ENCODE data around the gene VAMP2. TPM values are rescaled to one million over a fixed set of nuclear protein-coding genes. Genes with fewer than 3 reads are reported as not detected.

VAMP2 gene
- total RNA-seq, 1 donor from 2014 or later = 56.6 TPM

DNA sequence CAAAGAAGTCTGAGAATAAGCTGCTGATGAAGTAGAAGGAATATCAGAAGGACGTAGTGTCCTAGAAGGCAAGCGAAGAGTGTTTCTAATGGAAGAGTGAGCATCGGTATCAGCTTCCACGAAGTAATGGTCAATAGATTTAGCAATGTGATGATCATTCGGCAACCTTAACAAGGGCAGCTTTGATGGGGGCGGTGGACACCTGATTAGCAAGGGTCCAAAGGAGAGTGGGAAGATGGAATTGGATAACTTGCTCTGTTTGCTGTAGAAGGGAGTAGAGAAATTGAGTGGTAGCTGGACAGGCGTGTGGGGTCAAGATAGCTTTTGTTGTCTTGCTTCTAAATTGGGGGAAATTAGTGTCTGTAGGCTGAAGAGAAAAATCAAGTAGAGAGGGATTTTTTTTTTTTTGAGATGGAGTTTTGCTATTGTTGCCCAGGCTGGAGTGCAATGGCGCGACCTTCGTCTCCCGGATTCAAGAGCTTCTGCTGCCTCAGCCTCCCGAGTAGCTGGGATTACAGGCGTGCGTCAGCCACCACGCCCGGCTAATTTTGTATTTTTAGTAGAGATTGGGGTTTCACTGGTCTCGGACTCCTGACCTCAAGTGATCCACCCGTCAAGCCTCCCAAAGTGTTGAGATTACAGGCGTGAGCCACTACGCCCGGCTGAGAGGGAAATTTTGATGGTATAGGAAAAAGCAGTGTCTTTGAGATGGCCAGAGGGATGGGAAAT, 24.9 kb downstream of the VAMP2 start:
- intact Hi-C loops (cut with DNase I) = loop anchor here (1.0 kb wide), 1 partner anchor 20 kb away; no protein-coding TSS in a partner anchor
- ATAC-seq = no peak
- no peak for DNase-seq (ENCODE audit: missing footprints)

DNA sequence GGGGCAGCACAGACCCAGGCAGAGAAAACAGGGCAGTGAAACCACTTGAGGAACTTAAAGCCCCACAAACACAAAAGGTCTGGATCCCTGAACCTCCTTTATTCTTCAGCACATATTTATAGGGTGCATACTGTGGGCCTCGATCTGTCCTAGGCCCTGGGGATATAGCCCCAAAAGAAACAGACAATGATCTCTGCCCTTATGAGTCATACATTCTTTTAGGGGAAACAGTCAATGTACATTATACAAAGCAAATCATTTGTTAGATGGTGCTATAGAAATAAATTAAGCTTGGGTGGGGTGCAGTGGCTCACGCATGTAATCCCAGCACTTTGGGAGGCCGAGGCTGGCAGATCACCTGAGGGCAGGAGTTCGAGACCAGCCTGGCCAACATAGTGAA, 28.8 kb downstream of the VAMP2 start:
- no peak for ATAC-seq
- DNase-seq (ENCODE audit: missing footprints) = no peak
- intact Hi-C loops (cut with DNase I) = no loop called here

DNA sequence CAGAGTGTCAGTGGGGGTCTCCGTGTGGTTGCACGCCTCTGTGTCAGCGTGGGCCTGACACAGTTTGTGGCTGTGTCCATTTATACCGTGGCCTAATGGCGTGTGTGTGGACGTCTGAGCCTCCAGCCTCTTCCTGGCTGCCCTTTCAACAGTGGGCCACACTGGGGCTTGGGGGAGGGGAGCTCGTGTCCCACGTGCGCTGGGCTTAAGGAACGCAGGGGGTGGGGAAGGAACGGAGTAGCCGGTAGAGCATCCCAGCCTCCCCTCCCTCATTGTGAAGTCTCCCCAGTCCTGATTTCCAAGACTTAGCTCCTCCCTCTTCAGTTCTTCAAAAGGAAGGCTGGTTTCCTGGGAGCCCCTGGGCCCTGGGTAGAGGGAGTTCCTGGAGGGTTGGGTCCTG, 29.3 kb downstream of the VAMP2 start:
- no peak for ATAC-seq
- DNase-seq (ENCODE audit: missing footprints) = no peak
- intact Hi-C loops (cut with DNase I) = no loop called here

GRCh38 chr17:8131844-8132441, 30.8 kb downstream of the VAMP2 start:
- no peak for DNase-seq (ENCODE audit: missing footprints)
- intact Hi-C loops (cut with DNase I) = no loop called here
- ATAC-seq = no peak

GRCh38 chr17:8128125-8128784, 34.5 kb downstream of the VAMP2 start:
- no peak for ATAC-seq
- DNase-seq (ENCODE audit: missing footprints) = no peak
- intact Hi-C loops (cut with DNase I) = no loop called here

- intact Hi-C loops (cut with DNase I) = no loop called here
- ATAC-seq (peak; percentile 59), DNase-seq (ENCODE audit: missing footprints) (no peak)
Observed at GRCh38 chr17:8126491-8127066, 36.2 kb downstream of the VAMP2 start.

- intact Hi-C loops (cut with DNase I) = no loop called here
- ATAC-seq (peak; percentile 3), DNase-seq (ENCODE audit: missing footprints) (no peak)
Observed at GRCh38 chr17:8125947-8126490, 36.7 kb downstream of the VAMP2 start.

GRCh38 chr17:8125154-8125946, 37.4 kb downstream of the VAMP2 start:
- DNase-seq (ENCODE audit: missing footprints) = peak; percentile 83
- peak; percentile 35 for ATAC-seq
- intact Hi-C loops (cut with DNase I) = no loop called here

- intact Hi-C loops (cut with DNase I) = no loop called here
- ATAC-seq (no peak), DNase-seq (ENCODE audit: missing footprints) (no peak)
Observed at GRCh38 chr17:8124350-8125153, 38.2 kb downstream of the VAMP2 start.

DNA sequence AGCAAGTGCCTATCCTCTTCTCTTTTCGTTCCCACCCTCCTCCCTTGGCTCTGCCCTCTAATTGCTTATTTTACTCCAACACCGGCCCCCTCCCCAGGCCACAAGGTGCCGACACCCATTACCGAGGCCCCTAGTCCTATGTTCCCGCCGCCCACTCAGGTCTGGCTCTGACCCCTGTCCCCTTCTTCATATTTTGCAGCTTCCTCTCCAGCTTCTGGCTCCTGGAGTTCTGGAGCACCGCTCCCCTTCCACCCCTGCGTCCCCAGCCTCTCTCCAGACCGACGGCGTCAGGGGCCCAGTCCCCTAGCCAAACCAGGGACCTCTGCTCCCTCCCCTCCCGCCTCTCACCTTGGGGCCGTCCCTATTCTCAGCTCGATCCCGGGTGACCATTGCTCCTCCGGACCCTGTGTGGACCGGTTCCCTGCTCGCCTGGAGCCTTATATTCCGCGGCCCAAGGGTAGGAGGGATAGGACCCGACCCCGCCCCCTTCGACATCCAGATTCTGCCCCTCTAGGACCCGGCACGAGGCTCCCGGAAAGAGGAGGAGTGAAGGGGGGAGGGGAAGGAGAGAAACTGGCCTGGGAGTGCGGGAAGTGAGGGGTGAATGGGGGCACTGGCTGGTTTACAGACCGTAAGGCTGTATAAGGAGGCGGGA, 38.9 kb downstream of the VAMP2 start, which contains the start of gene HES7:
Gene HES7, minus strand, starts transcription at position 412 of the 655 bp plus-strand sequence. Its CDS starts 22 bp downstream, at position 390.
- intact Hi-C loops (cut with DNase I) = no loop called here
- DNase-seq (ENCODE audit: missing footprints) (no peak), ATAC-seq (no peak)

GRCh38 chr17:8122924-8123694, 39.6 kb downstream of the VAMP2 start:
- intact Hi-C loops (cut with DNase I) = no loop called here
- no peak for ATAC-seq
- no peak for DNase-seq (ENCODE audit: missing footprints)

- DNase-seq (ENCODE audit: missing footprints) (no peak), ATAC-seq (no peak)
- intact Hi-C loops (cut with DNase I) = no loop called here
Observed at GRCh38 chr17:8122422-8122923, 40.3 kb downstream of the VAMP2 start.

- ATAC-seq (peak; percentile 15), DNase-seq (ENCODE audit: missing footprints) (no peak)
- intact Hi-C loops (cut with DNase I) = no loop called here
Observed at GRCh38 chr17:8121681-8122421, 40.9 kb downstream of the VAMP2 start.

DNA sequence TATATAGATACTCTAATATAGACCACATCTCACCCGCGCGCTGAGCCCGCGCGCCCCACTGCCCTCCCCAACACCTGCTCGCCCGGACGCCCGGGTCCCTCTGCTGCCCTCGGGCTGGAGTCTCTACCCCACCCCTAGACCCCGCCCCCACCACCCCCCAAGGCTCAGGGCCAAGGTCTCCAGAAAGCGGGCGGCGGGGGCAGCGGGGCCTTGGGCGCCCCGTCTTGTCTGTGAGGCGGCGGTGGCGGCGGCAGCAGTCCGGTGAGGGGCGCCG, 41.4 kb downstream of the VAMP2 start:
- intact Hi-C loops (cut with DNase I) = no loop called here
- no peak for ATAC-seq
- no peak for DNase-seq (ENCODE audit: missing footprints)

GRCh38 chr17:8120520-8121406, 42.0 kb downstream of the VAMP2 start:
- DNase-seq (ENCODE audit: missing footprints) = peak; percentile 78
- ATAC-seq = no peak
- intact Hi-C loops (cut with DNase I) = loop anchor here (1.0 kb wide), 1 partner anchor 39 kb away; no protein-coding TSS in a partner anchor
